ENCODE data around the gene CWF19L2. TPM values are rescaled to one million over a fixed set of nuclear protein-coding genes. Genes with fewer than 3 reads are reported as not detected.
A peak's percentile ranks its signal among the peaks of the same experiment; 100 is the strongest.
"Not testable (repeated sequence)": the region's sequence is repeated elsewhere in the genome, so short reads cannot be mapped to it uniquely, and the experiment has no call there.

The CWF19L2 gene
- 15.0 TPM for total RNA-seq (ENCODE audit: unreplicated experiment)
- long read RNA-seq, partial matches to known transcripts = 2 of 2 reads
- long read RNA-seq, other reads (novel, unspliced or antisense) = 0 of 2 reads

- peak within 1 kb of the TSS; percentile 89 for H3K4me3 Mint-ChIP-seq (ENCODE audit: unreplicated experiment)
- no peaks in the 10 kb centered on the region for H3K9me3 Mint-ChIP-seq (ENCODE audit: unreplicated experiment)
- no peaks in the 10 kb centered on the region for H3K4me1 Mint-ChIP-seq (ENCODE audit: low read depth, unreplicated experiment)
- no peaks in the 10 kb centered on the region for H3K36me3 Mint-ChIP-seq (ENCODE audit: unreplicated experiment)
- peak; percentile 87 for DNase-seq
- H3K27me3 Mint-ChIP-seq (ENCODE audit: unreplicated experiment) = no peaks in the 10 kb centered on the region
- peak within 1 kb of the TSS; percentile 28 for H3K27ac Mint-ChIP-seq (ENCODE audit: unreplicated experiment)
- no peak for TF ChIP-seq CTCF (IDR thresholded peaks at IDR 0.05; ENCODE audit: partially characterized antibody, unreplicated experiment)
Measured at GRCh38 chr11:107457558-107458271, at the start of gene CWF19L2. TSS of gene CWF19L2 (minus strand) at chr11:107457825. CDS start at chr11:107457816, 9 bp downstream.

GRCh38 chr11:107505647-107506225, 48.1 kb upstream of the CWF19L2 start:
- Mint-ChIP-seq H3K36me3 (ENCODE audit: unreplicated experiment) (peaks cover 12% of the 10 kb centered on the region), H3K27ac (ENCODE audit: unreplicated experiment) (no peak overlapping the region), H3K4me1 (ENCODE audit: low read depth, unreplicated experiment) (no peaks in the 10 kb centered on the region), H3K27me3 (ENCODE audit: unreplicated experiment) (no peaks in the 10 kb centered on the region), H3K9me3 (ENCODE audit: unreplicated experiment) (no peaks in the 10 kb centered on the region), H3K4me3 (ENCODE audit: unreplicated experiment) (no peak overlapping the region)
- no peak for DNase-seq
- no peak for TF ChIP-seq CTCF (IDR thresholded peaks at IDR 0.05; ENCODE audit: partially characterized antibody, unreplicated experiment)

- Mint-ChIP-seq H3K4me3 (ENCODE audit: unreplicated experiment) (no peak overlapping the region), H3K27ac (ENCODE audit: unreplicated experiment) (no peak overlapping the region), H3K9me3 (ENCODE audit: unreplicated experiment) (no peaks in the 10 kb centered on the region), H3K27me3 (ENCODE audit: unreplicated experiment) (no peaks in the 10 kb centered on the region), H3K4me1 (ENCODE audit: low read depth, unreplicated experiment) (no peaks in the 10 kb centered on the region), H3K36me3 (ENCODE audit: unreplicated experiment) (peaks cover 12% of the 10 kb centered on the region)
- no peak for TF ChIP-seq CTCF (IDR thresholded peaks at IDR 0.05; ENCODE audit: partially characterized antibody, unreplicated experiment)
- DNase-seq = no peak
Measured at GRCh38 chr11:107504981-107505380, 47.4 kb upstream of the CWF19L2 start.

- Mint-ChIP-seq H3K4me1 (ENCODE audit: low read depth, unreplicated experiment) (no peaks in the 10 kb centered on the region), H3K4me3 (ENCODE audit: unreplicated experiment) (no peak overlapping the region), H3K9me3 (ENCODE audit: unreplicated experiment) (no peaks in the 10 kb centered on the region), H3K27me3 (ENCODE audit: unreplicated experiment) (no peaks in the 10 kb centered on the region), H3K36me3 (ENCODE audit: unreplicated experiment) (peaks cover 12% of the 10 kb centered on the region), H3K27ac (ENCODE audit: unreplicated experiment) (no peak overlapping the region)
- DNase-seq = no peak
- no peak for TF ChIP-seq CTCF (IDR thresholded peaks at IDR 0.05; ENCODE audit: partially characterized antibody, unreplicated experiment)
Measured at GRCh38 chr11:107501713-107502112, 44.1 kb upstream of the CWF19L2 start.

GRCh38 chr11:107497371-107497770, 39.7 kb upstream of the CWF19L2 start:
- not testable (repeated sequence) for DNase-seq; H3K9me3 Mint-ChIP-seq (ENCODE audit: unreplicated experiment); H3K4me1 Mint-ChIP-seq (ENCODE audit: low read depth, unreplicated experiment); H3K27ac Mint-ChIP-seq (ENCODE audit: unreplicated experiment); H3K36me3 Mint-ChIP-seq (ENCODE audit: unreplicated experiment); H3K27me3 Mint-ChIP-seq (ENCODE audit: unreplicated experiment); H3K4me3 Mint-ChIP-seq (ENCODE audit: unreplicated experiment)

All from glutamatergic neuron (in vitro differentiated cells).